ENCODE data around the gene RETSAT.
"Not testable (repeated sequence)": the region's sequence is repeated elsewhere in the genome, so short reads cannot be mapped to it uniquely, and the experiment has no call there.

RETSAT gene

DNA sequence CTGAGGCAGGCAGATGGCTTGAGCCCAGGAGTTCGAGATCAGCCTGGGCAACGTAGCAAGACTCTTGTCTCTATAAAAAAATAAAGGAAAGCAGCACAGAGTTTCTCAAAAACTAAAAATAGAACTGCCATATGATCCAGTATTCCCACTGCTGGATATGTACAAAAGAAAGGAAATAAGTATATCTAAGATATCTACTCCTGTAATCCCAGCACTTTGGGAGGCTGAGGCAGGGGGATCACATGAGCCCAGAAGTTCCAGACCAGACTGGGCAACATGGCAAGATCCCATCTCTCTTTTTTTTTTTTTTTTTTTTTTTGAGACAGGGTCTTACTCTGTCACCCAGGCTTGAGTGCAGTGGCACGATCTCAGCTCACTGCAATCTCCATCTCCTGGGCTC lies 24.6 kb downstream of the RETSAT start:
- not testable (repeated sequence) for DNase-seq

DNA sequence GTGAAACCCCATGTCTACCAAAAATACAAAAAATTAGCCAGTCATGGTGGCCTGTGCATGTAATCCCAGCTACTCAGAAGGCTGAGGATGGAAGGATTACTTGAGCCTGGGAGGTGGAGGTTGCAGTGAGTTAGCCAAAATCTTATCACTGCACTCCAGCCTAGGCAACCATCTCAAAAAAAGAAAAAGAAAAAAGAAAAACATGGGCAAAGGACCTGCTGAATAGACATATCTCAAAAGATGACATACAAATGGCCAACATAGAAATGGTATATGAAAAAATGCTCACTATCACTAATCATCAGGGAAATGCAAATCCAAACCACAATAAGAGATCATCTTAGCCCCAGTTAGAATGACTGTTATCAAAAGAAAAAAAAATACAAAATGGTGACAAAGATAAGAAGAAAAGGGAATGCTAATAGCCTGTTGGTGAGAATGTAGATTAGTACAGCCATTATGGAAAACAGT lies 25.1 kb downstream of the RETSAT start:
- DNase-seq: no peak

DNA sequence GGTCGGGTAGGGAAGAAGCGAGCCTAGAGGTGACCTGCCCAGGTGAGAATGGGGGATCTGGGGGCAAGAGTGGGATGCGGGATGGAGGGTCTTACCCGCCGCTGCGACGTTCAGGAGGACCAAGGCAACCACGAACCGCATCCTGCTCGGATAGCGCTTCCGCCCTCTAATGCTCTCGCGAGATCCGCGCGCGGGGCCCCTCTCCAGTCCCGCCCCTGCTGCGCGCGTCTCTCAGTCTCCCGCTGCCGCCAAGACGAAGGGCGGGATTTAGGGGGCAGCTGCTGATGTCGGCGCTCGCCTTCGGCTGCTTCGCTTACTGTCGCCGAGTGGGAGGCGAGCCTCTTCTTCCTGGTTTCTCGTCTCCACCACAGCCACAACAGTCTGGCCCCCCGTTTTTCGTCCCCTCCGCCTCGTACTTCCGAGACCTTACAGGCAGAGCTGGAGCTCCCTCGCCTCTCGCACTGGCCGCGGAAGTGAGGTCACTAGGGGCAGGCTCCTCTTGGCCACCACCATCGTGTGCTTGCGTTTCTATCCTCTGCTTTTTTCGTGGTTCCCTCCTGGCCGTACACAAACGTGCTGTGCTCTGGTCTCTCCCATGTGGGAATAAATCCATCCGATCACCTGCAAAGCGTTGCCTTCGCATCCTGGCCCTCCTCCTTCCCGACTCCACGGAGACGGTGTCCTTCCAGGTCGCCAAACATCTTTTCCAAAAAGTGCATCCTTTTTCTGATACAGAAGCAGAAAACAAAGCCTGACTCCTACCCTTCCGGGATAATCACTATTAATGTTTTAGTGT lies 26.3 kb downstream of the RETSAT start, which contains the start of gene TGOLN2:
TGOLN2 (minus strand) TSS at position 168 of the 796 bp plus-strand sequence; CDS start at position 141, 27 bp downstream.
- DNase-seq: peak; percentile 93

DNA sequence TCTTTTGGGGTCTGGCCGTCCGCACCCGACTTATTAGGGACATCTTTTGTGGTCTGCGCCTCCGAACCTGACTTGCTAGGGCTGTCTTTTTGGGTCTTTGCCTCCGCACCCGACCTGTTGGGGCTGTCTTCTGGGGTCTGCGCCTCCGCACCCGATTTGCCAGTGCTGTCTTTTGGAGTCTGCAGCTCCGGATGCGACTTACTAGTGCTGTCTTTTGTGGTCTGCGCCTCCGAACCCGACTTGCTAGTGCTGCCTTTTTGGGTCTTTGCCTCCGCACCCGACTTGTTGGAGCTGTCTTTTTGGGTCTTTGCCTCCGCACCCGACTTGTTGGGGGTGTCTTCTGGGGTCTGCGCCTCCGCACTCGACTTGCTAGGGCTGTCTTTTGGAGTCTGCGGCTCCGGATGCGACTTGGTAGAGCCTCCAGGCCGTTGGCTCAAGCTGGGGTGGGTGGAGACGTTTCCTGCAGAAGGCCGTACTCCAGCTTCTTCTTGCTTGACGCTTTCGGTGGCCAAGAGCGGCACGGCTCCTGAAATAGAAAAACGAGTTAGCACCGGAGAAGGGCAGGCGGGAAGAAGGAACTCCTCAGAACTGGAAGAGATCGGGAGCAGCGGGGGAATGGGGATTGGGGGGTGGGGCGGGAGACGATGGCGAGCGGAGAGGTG lies 27.0 kb downstream of the RETSAT start:
- no peak for DNase-seq

DNA sequence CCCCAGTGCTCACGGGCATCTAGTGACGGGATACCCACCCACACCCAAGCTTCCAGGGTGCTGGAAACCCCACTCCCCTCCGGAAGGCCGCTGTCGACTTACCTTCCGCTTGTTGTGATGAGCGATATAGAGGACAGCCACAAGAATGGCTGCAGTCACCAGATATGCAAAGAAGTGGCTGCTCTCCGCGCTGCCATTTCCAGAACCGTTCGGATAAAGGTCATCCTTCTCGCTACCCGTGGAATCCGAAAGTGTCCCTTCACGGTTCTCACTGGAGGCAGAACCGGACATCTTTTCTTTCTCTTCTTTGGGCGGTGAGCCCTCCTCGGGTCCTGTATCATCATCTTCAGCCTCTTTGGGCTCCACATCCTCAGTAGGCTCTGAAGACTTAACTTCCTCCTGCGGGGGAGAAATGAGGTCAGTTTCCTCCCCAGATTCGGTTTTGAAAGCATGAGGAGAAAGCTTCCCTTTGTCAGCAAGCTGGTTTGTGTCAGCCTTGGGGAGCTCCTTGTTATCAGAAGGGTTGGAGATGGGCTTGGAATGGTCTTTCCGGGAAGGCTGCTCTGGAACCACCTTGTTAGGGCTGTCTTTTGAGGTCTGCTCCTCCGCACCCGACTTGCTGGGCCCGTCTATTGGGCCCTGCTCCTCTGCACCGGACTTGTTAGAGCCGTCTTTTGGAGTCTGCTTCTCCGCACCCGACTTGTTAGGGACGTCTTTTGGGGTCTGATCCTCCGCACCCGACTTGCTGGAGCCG lies 27.7 kb downstream of the RETSAT start:
- DNase-seq: no peak

DNA sequence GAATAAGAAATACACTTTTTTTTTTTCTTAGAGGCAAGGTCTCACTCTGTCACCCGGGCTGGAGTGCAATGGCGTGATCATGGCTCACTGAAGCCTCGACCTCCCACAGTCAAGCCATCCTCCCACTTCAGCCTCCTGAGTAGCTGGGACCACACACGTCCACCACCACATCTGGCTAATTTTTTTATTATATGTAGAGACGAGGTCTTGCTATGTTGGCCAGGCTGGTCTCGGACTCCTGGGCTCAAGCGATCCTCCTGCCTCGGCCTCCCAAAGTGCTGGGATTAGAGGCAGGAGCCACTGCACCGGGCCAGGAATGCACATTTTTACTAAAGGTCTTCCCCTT lies 28.9 kb downstream of the RETSAT start:
- no peak for DNase-seq

DNA sequence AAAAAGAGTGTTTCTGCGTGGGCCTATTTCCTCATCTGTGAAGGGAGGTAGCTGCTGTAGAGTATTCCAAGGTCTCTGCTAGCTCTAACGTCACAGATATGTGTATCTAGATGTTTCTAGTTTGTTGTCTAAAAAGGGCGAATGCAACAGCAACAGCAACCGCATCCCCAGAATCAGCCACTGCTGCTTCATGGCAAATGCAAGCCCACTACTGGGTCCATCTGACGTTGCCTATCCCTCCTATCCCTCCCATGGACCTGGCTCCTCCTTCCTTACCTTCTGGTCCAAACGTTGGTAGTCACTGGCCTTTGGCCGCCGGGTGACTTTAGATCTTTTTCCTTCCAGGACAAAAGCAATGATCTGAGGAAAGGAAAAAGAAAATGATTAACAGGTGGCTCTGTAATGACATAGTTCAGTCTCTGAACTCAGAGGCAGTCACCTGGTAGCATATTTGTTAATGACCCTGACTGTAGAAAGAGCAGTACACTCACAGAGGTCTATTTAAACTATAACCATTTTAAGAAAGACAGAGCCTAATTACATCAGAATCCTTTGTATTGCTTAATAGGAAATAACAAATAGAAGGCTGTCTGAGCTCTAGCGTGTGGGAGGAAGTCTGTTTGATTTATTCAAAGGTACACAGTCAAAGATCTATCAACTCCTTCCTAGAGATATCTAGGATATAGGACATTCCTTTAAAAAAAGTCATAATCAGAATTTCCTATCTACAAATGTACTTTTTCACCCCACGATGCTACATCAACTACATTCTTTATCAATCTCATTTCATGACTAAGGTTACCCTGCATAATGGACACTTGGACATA lies 29.5 kb downstream of the RETSAT start:
- DNase-seq: no peak

DNA sequence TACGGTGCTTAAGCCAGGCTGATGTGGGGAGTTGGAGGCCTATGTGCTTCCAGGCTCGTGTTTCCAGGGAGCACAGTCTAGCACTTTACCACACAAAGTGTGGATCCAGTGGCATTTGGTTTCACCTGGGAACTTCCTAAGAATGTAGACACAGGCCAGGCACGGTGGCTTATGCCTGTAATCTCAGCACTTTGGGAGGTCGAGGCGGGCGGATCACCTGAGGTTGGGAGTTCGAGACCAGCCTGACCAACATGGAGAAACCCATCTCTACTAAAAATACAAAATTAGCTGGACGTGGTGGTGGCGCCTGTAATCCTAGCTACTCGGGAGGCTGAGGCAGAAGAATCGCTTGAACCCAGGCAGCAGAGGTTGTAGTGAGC lies 30.4 kb downstream of the RETSAT start:
- not testable (repeated sequence) for DNase-seq

DNA sequence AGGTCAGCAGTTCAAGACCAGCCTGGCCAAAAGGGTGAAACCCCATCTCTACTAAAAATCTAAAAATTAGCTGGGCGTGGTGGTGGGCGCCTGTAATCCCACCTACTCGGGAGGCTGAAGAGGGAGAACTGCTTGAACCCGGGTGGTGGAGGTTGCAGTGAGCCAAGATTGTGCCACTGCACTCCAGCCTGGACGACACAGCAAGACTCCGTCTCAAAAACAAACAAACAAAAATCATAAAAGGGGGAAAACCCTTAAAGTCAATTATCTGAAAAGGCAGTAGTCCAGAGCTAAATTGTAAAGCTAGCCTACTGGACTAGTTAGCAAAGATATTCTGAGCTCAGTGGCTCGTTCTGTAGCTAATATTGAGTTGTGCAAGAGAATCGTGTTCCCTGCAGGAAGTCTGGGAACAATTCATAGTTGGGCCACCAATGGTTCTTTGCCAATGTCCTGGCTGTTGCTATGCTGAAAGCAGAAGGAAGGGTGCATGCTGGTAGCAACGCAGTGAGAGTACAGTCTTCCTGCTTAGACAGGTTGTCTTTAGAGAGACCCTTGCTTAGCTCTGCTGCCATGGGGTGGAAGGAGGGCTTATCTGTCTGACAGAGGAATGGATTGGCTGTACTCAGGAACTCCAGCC lies 30.9 kb downstream of the RETSAT start:
- DNase-seq: no peak

DNA sequence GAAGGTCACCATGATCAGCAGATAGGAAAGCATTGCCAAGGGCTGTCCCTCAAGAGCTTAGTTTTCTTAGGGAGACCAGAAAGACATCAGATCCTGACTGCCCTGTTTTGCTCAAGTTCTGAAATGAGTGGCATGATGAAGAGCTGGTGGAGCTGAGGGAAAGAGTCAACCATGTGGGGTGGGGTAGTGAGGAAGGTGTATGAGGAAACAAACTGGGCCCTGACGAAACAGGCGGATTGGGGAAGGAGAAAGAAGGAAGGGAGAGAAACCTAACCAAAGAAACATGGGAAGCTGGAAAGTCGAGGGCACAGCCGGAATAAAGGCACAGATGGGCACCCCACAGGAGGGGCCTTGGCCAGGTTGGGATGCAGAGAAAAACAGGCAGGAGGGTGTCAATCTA lies 34.5 kb downstream of the RETSAT start:
- no peak for DNase-seq

DNA sequence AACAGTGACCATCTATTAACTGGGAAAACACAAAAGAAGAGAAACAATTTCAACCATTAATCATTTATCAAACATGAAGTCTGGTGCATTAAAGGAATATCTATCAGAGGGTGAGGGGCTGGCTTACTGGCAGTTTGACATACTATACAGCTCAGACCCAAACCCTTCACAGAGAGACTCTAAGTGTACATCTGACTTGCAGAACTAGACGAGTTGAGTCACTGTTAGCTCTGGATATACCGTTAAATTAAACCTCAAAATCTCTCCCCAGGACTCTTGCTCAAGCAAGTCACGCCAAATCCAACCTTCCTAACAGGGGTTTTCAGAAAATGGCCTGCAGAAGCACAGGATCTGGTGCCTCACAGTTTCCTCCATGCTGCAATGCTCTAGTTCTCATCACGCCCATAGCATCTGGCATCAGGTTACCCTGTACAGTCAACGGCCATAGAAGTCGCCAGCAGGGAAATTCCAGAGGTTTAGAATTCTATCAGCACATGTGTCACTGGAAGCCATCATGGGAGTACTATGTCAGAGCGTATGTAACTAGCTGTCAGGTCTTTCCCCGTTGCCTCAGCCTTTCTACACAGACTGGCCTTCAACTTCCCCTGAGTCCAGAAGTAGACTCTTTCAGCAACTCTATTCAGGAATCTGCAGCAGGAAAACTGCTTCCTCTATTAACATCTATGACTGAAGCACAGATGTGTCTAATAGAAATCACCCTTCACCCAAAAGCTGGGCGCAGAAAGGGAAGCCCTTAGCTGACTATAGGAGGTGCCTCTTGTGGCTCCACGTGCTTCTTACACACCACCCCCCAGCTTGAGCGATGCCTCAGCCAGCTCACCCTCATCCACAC lies 35.9 kb downstream of the RETSAT start:
- DNase-seq: peak; percentile 27

DNA sequence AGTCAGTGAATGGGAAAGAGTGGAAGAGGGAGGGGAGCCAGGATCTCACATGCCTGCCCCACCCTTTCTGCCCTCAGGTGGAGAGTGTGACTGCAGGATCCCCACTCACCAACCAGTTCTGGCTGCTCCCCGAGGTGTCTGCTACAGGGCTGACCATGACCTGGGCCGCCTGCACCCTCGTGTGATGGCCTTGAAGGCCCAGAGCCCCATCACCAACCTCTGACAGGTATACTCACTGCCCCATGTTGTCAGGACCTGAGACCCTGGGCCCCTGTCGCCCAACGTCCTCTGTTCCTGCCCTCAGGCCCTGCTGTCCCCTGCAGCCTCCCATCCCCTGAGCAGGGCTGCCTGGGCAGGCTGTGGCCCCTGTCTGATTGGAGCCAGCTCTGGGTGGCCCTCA lies 38.4 kb downstream of the RETSAT start:
- not testable (repeated sequence) for DNase-seq

DNA sequence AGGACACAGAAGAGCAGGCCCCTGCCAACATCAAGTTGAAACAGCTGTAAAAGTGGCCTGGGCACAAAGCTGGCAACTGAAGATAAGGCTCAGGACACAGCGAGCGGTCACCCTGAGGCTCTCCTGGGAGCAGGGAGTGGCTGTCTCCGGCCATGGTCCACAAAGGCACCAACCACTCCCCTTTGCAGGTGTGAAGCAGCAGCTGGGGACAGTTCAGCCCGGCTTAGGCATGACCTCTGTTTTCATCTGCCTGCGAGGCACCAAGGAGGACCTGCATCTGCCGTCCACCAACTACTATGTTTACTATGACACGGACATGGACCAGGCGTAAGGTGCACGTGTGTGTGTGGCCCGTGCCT lies 39.5 kb downstream of the RETSAT start:
- no peak for DNase-seq

DNA sequence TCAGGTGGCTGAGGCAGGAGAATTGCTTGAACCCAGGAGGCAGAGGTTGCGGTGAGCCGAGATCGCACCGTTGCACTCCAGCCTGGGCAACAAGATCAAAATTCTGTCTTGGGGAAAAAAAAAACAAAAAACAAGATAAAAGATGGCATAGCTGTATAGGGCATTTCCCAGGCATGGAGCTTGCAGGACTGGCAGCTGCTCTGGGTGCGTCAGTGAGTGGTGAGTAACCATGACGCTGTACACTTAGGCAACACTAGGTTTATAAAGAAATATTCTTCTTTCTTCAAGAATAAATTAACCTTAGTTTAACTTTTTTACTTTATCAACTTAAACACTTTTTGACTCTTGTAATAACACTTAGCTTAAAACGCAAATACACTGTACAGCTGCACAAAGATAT lies 41.9 kb downstream of the RETSAT start:
- DNase-seq: no peak

DNA sequence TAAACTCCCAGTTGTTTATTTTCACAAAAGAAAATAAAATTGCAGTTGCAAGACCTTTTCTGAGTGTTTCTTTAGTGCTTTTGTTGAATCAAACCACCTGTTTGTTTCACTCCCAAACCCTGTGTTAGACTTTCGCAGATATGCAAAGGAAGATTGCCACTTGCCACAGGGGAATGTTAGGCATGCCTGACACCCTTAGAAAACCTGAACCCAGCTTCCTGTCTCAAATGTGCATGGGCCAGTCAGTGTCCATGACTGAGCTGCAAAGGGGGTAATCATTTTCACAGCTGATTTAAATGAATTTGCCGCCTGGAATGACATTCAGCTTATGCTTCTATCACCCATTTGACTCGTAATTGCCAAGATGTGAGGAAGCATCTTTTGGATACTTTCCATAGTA lies 44.0 kb downstream of the RETSAT start:
- no peak for DNase-seq

DNA sequence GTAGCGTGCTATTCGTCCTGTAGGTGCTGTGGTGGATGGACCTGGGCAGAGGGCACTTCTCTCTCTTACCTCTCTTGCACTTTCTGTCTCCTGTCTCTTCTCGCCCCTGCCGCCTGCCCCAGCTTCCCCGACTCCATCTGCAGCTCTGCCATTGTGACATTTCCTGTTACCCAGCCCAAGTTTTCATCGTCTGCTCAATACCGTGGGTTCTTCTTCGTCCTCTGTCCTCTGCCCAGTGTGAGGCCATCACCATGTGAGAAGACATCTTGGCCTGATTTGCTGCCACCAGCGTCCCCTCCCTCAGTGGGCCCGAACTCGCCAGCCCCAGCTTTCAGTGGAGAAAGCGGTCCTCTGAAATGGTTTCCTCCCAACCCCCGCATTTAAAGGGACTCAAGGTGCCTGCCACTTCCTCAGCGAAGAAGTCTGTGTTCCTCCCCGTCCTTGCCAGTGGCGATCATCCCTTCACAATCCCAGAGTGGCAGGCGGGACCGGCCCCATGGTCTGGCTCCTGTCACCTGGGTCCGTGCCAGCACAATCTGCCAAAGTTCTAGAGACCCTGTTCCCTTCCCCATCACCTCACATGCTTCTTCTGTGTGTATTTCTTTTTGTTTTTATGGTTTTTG lies 44.5 kb downstream of the RETSAT start:
- no peak for DNase-seq

DNA sequence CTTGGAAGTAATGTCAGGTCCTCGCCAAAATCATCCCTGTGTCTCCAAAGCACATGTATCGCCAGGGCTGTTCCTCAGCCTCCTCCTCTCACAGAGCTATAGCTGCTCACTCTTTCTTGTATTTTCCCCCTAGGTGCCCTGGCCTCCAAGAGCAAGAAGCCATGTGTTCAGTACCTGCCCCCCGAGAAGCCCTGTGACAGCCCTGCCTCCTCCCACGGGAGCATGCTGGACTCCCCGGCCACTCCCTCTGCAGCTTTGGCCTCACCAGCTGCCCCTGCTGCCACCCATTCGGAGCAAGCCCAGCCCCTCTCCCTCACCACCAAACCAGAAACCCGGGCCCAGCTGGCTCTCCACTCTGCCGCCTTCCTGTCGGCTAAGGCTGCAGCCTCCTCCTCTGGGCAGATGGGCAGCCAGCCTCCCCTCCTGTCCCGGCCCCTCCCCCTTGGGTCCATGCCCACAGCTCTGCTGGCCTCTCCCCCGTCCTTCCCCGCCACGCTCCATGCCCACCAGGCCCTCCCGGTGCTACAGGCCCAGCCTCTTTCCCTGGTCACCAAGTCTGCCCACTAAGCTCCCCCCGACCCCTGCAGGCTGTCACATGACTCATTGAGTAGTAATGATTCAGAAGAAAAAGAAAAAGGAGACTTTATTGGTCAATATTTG lies 45.3 kb downstream of the RETSAT start:
- DNase-seq: no peak

DNA sequence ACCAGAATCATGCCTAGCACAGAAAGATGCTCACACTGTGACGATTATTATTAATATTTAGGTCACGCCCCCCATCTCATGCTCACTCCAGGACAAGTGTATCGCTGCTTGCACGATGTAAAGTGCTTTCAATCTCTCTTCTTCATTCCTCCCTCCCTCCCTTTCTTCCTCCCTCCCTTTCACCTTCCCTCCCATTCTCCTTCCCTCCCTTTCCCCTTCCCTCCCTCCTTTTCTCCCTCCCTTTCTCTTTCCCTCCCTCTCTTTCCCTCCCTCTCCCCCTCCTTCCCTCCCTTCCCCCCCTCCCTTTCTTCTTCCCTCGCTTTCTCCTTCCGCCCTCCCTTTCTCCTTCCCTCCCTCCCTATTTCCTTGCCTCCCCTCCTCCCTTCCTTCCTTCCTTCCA lies 46.1 kb downstream of the RETSAT start:
- DNase-seq: no peak

DNA sequence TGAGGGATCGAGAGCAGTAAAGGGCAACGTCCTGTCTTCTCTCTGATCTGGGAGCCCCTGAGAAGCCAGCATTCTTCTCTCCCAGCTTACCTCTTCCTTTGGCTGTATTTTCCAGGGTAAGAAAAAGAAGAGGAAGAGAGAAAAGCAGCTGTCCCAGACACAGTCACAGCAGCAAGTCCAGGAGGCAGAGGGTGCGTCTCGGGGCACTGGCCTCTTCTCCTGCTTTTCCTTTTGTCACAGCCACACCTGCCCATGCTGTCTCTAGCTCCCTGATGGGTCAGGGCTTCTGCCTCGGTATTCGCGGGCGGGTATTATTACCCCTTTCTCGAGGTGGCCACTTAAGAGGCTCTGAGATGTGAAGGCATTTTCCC lies 46.8 kb downstream of the RETSAT start:
- no peak for DNase-seq

DNA sequence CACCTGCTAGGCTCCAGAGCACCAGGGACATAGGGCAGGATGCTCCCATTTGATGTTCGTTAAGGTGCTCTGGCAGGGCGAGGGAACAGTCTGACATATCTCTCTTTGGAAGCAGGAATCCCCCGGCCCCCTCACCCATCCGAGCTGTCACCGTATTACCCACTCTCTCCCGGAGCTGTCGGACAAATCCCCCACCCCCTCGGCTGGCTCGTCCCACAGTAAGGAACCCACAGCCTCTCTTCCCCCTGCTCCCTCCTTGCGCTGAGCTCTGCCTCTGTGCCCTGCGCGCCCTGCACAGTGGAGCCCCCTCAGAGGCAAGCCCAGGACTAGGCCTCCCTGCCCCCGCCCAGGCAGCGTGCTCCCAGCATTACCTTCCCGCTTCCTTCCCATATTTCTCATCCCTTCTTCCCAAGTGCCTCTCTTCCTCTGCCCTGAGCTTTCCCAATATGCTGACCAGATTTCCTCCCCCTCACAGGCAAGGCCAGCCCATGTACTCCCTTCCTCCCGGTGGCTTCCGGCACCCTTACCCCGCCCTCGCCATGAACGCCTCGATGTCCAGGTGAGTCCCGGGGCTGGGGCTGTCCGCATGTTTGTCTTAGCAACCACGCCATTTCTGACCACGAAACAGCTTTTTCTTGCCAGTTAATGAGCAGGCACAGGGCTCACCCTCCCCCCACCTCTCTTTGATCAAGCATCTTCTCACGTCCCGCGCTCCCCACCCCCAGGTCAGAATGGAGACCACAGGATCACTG lies 50.4 kb downstream of the RETSAT start:
- DNase-seq: no peak

Measured in 8988T (cell line).